TTC549 (cell line): Measurements from ENCODE around the gene ARHGEF10L.

Source experiments
- FAIRE-seq: peaks from 2 replicates; lab custom pipeline; 2012; peaks lifted over from hg19 to GRCh38; lab: Jason Lieb, UNC

The ARHGEF10L gene

DNA sequence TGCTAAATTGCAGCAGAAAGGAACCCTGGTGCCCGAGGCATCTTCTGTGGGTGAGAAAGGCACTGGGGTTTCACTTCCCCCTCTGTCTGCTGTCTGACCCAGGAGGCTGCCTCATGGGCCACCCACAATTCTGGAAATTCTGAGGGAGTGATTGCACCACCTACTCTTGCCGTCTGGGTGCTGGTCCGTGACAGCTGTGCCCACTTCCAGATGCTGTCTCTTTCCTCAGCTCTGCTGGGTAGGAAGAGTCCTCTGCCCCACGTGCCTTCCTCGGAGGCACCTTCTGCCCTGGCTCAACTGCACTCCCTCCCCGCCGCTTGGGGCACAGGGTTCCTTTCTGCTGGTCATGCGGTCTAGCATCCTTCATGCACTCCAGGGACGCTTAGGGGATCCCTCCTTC, 96.3 kb downstream of the ARHGEF10L start:
- FAIRE-seq = no peak

- FAIRE-seq = no peak
These were observed 97.1 kb downstream of the ARHGEF10L start for GRCh38 chr1:17636612-17637011.

GRCh38 chr1:17637055-17637454, 97.6 kb downstream of the ARHGEF10L start:
- no peak for FAIRE-seq

GRCh38 chr1:17639703-17640340, 100.3 kb downstream of the ARHGEF10L start:
- FAIRE-seq = no peak

DNA sequence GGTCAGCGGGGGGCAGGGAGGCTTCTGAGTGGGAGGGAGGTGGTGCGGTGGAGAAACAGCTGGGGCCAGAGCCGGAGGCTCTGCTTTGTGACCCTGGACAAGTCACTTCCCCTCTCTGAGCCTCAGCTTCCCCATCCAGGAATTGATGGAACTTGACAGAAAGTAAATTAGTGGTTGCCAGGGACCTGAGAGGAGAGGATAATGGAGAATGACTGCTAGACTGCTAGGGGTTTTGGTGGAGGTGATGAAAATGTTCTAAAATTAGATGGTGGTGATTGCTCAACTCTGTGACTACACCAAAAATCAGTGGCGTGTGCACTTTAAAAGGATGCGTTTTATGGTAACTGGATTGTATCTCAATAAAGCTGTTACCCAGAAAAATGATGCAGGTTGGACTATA, 100.9 kb downstream of the ARHGEF10L start:
- FAIRE-seq = no peak

DNA sequence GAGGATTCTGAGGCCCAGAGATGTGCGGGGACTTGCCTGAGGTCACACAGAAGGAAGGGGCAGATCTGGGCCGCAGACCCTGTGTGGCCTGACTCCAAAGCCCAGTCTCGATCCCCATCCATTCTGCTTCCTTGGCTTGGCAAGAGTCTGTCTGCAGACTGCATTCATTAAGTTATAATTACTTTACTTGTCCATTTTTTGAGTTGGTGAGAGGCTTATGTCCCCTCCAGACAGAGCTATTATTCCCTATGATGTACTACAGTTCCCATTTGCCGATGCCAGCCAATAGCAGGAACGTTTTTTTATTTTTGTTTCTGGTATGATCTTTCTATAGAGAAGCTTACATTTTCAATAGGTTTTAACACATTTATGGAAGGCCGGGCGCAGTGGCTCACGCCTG, 101.5 kb downstream of the ARHGEF10L start:
- FAIRE-seq = no peak

DNA sequence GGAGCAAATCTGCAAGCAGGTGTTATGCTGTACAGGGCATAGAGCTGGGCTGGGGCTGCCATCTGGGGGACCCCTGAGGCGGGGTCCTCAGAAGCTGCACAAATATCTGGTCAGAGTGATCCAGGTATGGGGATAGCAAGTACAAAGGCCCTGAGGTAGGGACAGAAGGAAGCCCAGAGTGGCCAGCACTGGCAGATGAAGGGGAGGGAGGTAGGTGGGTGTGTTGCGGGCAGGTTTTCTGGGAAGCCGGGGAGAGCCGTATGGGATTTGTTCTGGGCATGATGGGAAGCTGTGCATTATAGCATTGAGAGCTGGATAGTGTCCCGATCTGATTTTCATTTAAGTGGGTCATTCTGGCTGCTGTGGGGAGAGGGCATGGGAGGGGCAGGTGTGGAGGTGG, 102.7 kb downstream of the ARHGEF10L start:
- no peak for FAIRE-seq

DNA sequence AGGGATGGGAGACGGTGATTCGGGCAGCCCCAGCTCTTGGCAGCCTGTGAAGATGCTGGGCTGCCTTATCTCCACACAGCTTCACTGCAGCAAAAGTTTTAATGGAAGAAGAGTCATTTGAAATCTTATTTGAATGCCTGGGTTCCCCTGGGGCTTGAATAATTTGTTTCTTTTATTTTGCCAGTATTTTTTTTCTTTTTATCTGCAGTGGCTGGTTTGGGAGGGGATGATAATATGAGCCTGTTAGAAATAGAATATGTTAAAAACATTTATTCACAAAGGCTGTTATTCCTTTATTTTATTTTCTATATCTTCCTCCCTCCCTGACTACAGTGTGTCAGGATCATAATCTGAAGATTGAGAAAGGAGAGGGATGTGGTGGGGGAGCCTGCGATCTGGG, 103.4 kb downstream of the ARHGEF10L start:
- FAIRE-seq = no peak

- FAIRE-seq = no peak
These were observed 104.6 kb downstream of the ARHGEF10L start for GRCh38 chr1:17643861-17644703.

GRCh38 chr1:17645068-17645911, 105.8 kb downstream of the ARHGEF10L start:
- no peak for FAIRE-seq

DNA sequence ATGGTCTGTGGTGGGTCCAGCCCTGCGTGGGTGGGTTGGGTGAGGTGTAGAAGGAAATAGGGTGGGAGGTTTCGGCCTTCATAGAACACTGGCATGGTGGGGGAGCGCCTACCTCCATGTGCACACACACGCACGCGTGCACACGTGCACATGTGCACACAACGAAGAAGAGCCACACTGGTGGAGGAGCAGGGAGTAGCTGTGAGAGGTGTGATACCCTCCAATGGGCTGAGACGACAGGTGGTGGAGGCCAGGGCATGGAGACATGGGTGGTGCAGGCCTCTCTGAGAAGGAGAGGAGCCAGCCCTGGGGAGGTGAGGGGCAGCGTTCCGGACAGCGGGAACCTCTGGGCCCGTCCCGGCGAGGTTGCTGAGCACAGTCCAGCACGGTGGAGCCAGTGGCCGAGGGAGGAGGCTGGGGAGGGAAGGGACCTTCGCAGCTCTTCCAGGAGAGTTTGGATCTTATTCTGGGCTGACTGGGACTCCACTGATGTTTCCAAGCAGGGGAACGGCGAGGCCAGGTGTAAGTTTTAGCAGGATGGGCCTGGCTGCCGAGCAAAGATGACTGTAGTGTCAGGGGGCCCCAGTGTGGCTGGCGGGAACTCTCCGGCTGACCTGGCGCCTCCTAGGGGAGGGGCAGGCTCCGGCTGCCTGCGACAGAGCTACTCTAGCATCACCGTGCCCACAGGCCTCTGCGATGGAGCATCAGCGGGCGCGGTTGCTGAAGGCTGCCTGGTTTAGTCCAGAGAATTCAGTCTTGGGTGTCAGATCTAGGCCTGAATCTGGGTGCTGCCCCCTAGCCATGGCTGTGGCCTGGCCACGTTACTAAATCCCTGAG, 107.2 kb downstream of the ARHGEF10L start:
- FAIRE-seq = no peak

DNA sequence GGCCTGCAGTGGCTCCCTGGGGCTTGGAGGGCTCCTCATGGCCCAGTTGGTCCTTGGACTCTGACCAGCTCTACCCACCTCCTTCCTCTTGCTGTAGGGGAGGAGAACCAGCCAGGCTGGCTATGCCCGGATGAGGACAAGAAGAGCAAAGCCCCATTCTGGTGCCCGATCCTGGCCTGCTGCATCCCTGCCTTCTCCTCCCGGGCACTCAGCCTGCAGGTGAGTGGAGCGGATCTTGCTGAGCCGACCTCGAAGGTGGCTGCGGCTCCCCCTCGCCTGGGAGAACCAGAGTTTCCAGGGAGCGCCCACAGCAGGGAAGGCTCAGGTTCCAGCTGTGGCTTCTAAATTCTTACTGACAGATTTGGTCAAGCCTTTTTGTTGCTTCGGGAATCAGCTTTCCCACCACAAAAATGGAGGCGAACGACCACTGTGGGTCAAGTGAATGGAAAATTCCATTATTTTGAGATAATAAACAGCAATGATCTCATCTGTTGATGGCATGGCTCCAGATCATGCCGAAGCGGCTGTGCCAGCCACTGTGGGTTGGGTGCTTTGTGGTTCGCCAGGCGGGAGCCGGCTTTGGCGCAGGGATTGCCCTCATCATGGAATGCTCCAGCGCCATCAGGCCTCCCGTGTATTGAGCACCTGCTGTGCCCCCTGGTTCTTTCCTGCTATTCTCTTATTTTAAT, 109.1 kb downstream of the ARHGEF10L start:
- no peak for FAIRE-seq

- no peak for FAIRE-seq
These were observed 110.0 kb downstream of the ARHGEF10L start for GRCh38 chr1:17649371-17650106.

DNA sequence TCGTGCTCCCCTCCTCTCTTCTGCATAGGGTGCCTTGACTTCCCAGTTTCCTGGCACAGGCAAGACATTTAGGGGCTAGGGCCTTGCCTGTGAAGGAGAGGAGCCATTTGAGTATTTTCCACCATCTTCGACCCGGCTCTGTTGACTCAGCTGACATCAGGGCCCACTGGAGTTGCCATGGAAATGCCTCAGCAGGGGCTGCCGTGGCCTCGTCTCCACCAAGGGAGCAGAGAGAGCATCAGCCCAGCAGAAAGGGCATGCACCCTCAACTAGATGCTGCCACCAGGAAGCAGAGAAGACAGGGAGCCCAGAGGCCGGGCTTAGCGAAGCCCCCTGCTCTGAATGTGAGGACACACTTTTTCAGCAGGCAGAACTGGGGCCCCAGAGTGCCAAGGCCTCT, 113.8 kb downstream of the ARHGEF10L start:
- FAIRE-seq = no peak

DNA sequence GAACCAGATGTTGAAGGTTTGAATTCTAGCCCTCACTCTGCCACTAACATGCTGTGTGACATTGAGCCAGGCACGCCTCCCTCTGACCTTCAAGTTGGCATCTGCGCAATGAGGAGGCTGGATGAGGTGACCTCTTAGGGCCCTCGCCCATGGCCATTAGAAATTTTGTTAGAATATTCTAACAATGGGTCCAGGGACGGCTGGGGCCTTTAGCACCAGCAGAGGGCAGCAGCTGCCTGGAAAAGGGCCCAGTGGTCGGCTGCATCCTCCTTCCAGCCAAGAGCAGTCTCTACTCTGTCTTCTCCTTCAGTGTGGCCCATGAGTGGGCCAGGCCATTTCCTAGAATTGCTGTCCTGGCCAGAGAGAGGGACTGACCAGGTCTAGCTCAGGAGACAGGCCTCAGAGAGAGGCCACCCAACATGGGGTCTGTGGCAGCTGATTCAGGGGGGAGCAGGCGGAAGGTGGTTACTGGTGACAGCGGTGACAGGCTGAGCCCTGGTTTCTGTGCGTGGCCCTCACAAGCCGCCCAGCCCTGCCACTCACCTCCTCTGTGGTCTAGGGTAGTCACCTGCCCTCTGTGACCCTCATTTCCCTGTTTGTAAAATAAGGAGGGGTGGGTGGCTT, 114.3 kb downstream of the ARHGEF10L start:
- FAIRE-seq = no peak

DNA sequence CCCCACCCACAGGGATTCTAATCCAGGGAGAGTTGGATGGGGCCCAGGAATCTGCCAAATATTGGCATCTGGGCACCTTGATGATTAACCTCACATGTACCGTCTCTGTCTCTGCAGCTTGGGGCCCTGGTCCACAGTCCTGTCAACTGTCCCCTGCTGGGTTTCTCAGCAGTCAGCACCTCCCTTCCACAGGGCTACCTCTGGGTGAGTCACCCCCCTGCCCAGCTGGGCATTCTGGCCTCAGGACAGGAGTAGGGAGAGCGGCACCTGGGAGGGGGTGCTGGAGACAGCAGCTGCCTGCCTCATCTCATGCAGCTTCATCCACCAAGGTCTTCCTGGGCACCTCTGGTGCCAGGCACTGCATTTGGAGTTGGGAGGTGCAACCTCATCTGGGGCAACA, 115.0 kb downstream of the ARHGEF10L start:
- FAIRE-seq = no peak

- FAIRE-seq = no peak
These were observed 115.7 kb downstream of the ARHGEF10L start for GRCh38 chr1:17655169-17655568.

DNA sequence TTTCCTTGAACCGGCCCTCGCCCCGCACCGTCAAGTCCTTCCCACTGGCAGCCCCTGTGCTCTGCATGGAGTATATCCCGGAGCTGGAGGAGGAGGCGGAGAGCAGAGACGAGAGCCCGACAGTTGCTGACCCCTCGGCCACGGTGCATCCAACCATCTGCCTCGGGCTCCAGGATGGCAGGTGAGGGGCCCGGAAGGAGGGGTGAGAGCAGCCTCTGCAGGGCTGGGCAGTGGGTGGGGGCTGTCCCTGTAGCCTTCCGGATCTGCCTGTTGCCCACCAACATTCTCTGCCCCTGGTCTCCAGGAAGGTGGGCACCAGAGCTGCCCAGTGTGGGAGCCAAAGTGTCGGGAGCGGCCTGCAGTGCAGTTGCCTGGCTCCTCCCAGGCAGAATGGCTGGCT, 116.4 kb downstream of the ARHGEF10L start:
- FAIRE-seq = no peak

DNA sequence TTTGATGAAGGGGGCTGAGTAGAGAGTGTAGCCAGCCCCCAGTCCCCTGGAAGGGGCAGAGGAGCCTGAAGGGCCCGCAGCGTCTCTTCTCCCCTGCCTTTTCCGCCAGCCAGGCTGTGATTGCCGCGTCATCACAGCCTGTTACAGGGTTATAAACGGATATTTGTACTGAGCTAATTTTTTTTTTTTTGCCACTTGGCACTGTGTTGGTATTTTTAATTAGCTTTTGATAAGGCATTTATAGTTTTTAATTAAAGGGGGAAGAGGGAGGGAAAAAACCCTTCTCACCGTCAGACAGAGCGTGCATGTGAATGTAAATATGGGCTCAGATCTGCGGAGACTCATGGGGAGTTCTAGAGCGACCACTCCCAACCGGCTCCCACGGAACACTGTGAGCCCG, 117.9 kb downstream of the ARHGEF10L start:
- no peak for FAIRE-seq

DNA sequence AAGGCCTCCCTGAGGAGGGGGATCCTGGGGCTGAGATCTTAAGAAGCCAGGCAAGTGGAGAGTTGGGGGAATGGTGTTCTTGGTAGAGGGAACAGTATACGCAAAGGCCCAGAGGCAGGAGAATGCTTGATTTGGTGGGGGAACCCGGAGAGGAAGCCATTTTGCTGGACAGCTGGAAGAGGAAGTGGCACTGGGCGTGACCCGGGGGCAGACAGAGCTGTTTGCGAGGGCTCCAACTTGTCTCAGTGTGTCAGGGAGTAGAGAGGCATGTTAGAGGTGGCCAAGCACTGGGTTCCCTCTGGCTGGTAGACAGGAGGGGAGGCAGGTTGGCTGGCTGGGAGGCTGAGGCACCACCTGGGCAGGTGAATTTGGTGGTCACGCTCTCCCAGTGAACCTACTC, 119.3 kb downstream of the ARHGEF10L start:
- no peak for FAIRE-seq
